UCSD-AML1 (cell line): ENCODE measurements around the gene NLRP9.

Experiments used
- DNase-seq: peaks from one replicate; lab custom pipeline; 2025; ENCODE audit not compliant: unreplicated experiment; lab: John Stamatoyannopoulos, UW

NLRP9 gene

DNA sequence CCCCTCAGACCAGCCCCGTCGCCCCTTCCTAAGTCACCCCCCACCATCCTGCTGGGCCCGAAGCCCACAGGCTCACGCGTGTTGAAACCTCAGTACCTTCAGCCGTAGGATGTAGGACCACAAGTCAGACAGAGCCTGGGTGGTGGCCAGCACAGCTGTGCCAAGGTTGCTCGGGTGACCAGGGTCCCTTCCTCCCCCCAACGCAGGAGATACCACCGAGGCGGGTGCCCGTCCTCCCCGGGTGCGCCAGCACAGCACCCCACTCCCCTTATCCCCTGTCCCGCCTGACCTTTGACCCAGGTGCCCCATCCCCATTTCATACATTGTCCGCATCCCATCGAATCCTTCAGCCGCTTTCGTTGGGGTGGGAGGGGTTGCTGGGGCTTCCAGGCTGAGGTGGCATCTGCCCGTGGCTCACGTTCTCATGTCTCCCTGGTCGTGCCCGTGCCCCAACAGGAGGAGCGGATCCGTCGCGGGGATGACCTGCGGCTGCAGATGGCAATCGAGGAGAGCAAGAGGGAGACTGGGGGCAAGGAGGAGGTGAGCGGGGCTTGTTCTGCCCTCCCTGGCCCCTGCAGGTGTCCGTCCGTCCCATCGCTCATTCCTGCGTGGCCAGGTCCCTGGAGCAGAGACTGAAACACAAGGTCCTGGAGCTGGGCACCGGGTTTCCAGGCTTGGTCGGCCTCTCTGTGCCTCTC is 48.6 kb downstream of the NLRP9 start:
- no peak for DNase-seq

DNA sequence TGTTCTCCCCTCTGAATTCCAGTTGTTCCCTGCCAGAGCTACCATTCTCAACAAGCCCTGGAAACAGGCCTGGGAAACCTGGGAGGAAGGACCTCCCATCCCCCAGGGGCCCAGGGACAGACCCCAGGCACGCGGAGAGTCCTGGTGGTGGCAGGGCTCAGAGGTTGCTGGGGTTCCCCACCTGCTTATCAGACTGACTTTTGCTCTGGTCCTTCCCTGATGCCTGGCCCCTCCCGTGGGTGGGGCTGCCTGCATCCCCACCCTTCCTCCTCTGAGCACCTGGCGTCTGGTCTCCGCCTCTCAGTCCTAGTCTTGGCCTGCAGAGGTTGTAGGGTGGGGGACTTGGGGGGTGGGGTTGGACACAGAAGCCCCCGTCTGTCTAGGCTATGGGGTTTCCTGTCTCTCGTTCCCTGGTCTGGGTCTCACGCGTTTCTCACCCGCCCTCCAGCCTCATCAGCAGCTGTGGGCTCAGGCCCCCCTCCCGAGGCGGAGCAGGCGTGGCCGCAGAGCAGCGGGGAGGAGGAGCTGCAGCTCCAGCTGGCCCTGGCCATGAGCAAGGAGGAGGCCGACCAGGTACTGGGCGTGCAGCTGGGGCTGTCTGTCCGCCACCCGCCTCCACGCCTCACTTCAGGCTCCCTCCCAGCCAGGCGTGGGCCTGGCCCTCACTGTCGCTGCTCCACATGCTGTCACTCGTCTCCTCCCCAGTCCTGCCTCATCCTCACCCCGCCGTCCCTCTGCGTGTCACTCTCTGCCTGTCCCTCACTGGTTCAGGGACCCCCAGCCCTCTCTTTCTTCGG is 49.6 kb downstream of the NLRP9 start:
- DNase-seq = no peak

DNA sequence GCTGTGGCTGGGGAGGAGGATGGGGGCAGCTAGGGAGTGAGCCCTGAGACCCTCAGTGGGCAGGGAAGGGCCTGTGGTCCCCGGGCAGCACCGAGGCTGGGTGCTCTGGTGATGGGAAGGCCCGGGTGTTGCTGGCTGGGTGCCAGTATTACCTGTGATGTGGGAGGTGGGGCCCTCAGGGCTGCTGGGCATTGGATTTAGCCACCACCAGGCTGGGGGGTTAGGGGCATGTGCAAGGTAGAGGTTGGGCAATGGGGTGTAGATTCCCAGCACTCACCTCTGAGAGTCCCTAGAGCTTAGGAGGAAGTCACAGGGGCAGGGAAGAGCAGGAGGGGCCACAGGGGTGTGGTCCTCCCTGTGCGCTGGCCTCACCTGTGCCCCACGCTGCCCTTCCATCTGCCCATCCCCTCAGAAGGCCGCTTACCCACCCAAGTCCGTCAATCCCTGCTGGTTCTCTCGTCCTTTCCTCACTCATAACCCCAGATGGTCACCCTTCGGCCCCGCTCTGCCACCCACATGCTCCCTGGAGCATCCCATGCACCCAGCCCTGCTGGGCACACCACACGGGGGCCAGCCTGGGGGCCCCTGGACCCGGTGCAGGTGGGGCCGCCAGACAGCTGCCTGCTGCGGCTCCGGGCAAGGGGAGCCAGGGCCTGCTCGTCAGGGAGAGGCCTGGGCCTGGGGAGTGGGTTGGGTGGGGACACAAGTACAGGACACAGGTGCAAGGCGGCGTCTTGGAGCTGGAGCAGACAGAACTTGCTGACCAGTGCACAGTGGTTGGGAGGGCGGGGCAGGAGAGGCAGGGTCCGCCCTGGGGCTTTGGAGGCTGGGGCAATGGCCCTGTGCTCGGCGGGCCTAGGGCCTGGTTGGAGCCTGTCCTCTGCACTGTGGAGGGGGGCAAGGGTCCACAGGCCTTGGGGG is 50.7 kb downstream of the NLRP9 start:
- DNase-seq = no peak

DNA sequence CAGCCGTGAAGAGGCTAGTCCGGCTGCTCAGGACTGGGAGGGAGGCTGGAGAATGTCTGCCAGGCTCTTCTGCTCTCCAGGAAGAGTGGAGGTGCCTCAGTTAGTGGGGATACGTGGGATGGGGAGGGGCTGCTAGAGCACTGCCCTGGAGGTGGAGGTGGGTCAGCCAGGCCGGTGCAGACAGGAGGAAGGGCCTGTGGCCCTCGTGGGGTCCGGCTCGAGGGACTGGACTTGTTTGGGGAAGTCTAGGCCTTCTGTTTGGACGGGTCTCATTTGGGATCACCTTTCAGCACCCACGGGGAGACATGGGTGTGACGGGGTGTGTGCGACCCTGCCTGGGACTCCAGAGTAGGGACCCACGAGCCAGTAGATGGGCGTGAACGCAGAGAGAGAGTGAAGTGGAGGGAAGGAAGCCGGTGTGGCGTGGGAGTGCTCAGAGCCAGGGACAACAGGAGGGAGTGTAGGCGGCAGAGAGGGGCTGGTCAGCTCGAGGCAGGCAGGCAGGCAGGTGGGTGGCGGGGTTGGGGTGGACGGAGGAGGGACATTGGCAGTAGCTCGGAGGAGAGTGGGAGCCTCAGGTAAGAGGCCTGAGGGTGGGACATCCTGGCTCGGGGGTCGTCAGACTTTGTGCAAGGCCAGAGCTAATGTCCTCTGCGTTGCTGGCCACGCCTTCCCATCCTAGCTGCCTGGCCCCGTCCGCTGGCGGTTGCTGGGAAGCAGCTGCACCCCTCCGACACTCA is 51.7 kb downstream of the NLRP9 start:
- DNase-seq = no peak

DNA sequence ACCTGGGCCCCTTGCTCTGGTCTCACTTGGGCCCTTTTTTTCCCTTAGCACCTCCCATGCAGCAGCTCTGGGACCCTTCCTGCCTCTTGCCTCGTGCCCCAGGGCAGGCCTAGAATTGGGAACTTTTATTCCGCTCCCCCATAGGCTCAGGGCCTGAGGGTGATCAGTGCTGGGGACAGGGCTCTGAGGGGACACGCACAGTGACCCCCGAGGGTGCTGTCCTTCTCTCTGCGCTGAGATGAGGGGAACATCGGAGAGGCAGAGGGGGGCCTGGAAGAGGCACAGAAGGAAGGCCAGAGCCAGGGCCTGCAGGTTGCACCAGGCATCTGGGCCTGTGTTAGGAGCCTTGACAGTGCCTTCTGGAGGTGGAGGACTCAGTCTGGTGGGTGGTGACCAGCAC is 52.4 kb downstream of the NLRP9 start:
- DNase-seq = no peak

DNA sequence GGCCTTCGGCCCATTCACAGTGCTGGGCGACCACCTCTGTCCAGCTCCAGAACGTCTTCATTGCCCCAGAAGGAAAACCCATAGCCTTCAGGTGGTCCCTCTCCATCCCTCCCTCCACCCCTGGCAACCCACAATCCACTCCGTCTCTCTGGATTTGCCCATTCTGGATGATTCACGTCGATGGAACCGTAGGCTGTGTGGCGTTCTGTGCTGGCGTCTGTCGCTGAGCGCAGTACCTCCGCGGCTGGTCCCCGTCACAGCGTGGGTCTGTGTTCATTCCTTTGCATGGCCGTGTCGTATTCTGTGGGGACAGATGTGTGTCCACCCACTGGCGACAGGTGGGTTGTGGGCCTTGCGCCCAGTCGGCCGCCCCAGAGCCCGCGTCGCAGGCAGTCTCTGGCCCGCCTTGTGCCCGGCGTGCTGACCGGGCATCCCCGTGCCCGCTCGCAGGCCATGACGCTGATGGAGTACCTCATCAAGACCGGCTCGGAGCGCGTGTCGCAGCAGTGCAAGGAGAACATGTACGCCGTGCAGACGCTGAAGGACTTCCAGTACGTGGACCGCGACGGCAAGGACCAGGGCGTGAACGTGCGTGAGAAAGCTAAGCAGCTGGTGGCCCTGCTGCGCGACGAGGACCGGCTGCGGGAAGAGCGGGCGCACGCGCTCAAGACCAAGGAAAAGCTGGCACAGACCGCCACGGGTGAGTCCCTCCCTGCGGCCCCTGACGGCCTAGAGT is 53.1 kb downstream of the NLRP9 start:
- no peak for DNase-seq

DNA sequence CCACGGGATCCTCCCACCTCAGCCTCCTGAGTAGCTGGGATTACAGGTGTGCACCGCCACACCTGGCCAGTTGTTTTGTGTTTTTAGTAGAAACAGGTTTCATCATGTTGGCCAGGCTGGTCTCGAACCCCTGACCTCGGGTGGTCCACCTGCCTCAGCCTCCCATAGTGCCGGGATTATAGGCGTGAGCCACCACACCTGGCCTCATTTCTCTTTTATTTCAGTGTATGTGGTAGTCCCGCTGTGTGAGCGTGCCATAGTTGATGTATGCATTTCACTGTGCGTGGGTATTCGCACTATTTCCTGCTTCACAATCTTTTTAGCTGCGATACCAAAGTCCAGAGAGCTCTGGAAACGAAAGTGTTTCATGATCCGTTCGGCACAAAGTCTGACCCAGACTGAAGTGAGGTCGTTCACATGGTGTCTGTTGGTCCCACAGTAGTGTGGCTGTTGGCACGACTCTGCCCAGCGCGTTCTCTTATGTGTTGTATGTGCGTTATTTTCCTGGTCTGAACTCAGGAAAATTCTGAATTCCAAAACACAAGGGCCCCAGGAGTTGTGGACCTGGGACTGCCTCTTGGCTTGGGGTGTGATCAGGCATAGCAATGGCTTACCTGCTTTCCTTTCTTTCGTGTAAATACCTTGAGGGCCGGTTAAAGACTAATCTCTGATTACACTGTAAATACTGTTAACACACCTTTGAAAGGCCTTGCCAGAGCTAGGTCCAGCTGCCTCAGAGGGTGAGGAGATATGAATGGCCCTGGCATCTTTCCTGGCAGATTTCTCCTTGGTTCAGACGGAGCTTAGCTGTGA is 54.5 kb downstream of the NLRP9 start:
- DNase-seq = no peak

DNA sequence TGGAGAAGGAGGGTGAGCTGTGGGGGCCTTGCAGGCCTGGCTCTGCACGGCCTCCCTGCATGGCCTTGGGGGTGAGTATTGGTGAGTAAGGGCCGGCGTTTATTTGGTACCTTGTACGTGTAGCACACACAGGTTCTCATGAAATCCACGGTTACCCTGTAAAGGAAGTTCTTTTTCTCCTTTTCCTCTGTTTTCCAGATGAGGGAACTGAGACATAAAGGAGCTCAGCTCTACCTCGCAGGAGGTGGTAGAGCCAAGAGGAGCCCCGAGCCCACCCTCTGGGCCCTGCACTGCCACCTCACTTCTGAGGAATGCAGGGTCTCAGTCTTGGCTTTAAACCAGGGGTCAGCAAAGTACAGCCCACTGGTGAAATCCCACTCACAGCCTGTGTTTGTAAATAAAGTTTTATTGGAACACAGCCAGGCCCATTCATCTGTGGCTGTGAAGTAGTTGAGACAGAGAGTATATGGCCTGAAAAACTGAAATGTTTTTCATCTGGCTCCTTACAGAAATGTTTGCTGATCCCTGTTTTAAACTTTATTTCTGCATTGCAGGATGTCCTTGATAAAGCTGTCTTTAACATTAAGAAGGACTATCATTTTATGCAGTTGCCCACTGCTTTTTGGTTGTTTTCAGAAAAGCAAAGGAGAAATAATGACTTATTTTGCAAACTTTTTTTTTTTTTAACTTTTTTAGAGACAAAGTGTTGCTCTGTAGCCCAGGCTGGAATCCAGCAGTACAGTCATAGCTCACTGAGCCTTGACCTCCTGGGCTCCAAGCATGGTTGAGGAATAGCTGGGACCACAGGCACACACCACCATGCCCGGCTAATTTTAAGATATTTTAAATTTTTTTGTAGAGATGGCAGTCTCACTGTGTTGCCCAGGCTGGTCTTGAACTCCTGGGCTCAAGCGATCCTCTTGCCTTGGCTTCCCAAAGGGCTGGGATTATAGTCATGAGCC is 56.8 kb downstream of the NLRP9 start:
- DNase-seq = no peak

DNA sequence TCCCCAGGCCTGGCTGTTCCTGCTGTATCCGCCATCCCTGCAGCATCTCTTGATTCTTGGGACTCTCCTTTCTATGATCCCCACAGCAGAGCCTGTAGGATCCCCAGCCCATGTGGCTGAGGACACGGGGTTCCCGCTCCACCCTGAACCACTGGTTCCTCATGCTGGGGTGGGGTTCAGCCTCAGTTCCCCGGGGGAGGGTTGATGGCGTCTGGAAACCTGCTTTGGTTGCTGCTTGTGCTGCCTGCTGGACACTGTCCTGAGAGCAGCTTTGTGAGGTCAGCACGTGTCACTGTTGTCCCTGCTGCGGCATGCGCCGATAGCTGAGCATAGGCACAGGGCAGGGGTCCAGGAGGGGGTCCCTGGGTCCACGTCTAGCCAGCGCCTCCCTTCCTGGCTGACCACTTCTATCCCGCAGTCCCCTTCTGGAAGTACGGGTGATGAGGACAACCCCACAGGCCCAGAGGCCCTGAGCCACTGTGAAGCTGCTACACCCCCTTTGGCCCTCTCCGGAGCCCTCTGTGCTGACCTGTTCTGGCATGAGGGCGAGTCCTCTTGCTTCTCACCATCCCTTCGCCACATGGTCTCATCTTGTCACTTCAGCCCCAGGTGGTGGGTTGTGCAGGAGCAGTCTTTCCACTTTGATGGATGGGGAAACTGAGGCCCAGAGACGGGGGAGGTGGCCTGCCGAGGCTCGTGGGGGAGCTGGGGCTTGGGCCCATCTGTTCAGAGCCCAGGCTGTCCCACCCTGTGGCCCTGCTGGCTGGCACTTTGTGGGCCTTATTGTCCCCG is 57.7 kb downstream of the NLRP9 start:
- DNase-seq = no peak

DNA sequence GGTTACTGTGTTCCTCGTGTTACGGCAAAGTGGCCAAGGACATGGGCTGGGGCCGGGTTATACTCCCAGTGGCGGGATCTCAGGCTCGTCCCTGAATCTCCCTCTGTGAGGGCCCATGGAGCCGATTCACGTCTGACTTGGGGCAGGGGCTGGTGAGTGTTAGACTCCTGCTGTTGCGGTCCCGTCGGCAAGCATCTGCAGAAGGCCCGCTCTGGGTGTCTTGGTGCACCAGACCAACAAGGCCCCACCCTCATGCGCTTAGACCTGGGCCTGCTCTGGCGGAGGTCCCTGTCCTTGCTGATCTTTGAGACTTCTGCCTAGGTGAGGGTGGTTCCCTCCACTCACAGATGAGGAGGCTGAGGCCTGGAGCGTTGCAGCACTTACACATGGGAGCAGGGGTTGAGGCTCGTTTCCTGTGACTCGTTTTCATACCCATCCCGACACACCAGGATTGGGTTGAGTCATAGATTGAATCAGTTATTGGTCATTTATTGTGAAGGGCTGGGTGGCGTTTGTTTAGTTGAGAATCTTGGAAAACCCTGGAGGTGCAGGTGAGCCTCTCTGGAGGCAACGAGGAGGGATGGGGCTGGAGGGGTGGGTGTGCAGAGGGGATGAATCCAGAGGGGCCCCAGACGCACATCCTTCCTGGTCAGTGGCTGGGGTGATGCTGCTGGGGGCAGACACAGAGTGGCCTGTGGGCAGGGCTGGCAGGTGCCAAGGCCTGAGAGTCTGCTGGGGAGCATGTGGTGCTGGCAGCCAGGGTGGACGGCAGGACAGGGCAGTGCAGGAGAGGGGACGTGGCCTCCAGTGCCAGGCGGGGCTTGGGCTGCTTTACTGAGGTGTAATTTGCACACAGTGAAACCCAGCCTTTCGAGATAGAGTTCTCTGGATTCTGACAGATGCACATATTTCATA is 58.6 kb downstream of the NLRP9 start:
- DNase-seq = no peak

DNA sequence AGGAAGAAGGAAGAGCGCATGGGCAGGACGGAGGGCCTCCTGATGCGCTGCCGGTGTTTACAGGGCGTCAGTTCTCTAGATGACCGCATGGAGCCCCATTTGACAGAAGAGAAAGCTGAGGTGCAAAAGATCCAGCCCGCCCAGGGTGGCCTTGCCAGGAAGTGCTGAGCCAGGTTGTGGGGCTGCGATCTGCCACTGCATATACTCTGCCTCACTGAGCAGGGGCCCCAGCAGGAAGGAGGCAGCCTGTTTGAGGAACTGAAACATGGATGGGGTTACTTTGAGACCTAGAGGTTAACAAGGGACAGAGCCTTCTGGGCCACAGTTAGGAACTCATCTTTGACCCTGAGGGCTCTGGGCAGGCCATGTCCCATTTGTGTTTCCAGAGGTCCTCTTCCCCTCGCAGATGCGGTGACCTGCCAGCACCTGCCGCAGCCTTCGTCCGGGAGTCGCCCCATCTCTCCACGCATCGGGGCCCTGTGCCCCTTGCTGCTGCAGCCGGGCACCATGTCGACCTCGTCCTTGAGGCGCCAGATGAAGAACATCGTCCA is 60.0 kb downstream of the NLRP9 start:
- peak; percentile 38 for DNase-seq

DNA sequence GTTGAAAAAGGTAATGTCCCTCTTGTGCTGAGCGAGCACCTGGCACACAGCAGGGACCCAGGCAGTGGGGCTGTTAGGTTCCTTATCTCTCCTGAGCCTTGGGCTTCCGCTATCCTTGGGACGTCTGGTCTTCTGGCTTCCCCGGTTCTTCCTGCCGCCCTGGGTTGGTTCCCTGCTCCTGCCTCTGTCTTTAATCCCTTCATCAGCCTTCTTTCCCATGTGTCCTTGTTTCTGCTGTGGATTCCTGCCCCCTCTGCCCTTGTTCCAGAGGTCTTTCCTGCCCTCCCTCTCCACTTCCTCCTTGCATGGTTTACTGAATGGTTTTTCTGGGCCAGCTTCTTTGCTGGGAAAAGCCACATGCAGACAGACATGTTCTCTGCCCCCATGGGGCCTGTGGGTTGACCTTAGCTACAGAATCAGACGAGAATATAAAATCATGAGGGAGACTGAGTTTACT is 60.6 kb downstream of the NLRP9 start:
- DNase-seq = no peak

DNA sequence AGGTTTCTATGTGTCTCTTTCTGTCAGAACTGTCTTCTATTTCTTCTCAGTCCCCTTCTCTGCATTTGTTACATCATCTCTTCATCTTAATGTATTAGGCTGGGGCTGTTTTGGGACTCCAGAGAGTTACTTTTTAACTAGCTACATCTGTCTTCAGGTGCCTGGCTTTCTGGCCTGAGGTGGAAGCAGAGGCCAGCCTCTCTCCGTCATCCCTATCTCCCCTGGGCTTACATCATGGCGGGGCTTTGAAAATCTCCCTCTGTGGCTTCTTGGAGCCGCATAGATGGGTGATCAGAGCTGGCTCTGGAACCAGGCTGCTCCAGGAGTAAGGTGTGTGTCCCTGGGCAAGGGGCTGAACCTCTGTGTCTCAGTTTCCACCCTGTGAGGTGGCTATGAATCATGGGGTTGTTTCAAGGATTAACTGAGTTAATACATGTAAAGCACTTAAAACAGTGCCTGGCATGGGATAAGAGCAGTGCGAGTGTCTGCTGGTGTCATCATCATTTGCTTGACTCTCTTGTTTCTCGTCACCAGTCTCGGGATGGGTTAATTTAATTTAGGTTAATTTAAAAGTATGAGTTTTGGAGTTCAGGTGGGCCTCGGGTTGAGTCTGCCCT is 61.2 kb downstream of the NLRP9 start:
- DNase-seq = no peak

DNA sequence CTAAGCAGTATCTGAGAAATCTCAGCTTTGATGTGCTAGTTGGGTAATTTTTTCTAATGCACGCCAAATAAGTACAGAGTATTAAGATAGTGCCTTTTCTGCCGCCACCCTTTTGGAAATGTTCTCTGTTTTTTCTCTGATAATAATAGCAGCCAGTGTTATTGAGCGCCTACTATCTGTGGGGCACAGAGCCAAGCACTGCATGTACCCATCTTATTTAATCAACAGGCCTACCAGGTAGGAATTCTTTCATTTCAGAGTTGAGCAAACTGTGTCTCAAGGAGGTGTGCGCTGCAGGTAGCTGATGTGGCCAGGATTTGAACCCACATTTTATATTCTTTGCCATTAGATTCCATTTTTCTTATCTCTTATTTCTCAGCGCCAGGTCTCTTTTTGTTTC is 61.8 kb downstream of the NLRP9 start:
- no peak for DNase-seq

DNA sequence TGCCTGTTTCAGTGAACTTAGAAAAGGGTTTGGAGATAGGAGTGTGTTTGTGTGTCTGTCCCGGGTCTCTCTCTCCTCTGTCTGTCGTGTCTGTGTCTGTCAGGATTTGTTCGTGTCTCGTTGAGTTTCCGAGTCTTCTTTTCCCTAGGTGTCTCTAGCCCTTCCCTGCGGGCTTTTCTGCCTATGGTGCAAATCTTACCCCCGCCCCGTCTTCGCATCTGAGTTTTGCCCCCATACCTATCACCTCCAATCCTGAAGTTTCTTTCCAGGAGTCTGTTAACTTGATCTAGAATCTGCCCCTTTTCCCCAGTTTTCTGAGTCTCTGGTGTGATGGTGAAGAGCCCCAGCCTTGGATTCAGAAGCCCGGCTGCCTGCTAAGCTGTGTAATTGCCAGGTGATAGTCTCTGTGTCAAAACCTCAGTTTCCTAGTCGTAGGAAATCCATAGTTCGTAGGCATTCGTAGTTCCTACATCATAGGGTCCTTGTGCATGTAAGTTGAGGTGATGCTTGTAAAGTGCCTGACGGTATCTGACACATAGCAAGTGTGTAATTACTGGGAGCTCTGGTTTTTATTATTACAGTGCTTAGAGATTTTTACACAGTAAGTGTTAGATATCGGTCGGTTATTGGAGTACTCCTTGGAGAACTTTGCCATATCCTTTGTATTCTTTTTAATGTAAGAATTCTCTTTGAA is 62.4 kb downstream of the NLRP9 start:
- DNase-seq = no peak
